Amygdala (tissue), 56 donors: ENCODE measurements around the gene RD3L.

ENCODE experiments used
- DNase-seq, 56 donors: peaks; one replicate each; lab custom pipeline; 2025; lab: John Stamatoyannopoulos, UW

The RD3L gene

DNA sequence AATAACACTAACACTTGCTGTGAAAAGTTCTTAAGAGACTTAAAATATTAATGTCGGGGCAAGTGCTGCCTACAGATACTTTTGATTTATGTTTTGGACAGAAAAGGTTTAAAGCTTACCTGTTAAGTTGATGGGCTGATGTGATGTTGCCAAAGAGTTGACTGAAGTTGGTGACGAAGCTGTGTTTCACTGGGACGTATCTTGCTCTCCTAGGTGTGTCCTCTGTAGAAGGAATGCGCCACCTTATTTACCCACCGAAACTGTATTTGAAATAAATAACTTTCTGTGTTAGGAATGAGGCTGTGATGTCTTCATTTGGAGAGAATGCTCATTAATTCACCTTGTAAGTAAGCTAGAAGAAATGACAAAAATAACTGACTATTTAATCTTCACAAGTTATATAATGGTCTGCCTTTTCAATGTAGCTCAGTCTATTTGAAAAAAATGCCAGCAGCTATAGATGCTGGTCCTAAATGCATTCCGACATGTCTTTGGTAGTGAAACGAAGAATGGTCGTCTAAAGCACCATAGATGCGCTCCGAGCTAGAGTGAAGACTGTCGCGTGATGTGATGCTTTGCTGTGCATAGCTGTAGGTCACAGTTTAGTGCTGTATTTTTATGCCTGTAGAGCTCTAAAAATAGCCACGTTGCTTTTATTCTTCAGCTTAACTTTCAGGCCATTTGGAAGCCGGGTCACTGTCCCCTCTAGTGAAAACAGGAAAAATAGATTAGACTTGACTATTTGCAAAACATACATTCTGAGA is at the start of gene RD3L:
RD3L (minus strand) TSS at position 557 of the 764 bp plus-strand sequence. CDS start 834 bp downstream, outside the sequence.
- DNase-seq, result no peak

DNA sequence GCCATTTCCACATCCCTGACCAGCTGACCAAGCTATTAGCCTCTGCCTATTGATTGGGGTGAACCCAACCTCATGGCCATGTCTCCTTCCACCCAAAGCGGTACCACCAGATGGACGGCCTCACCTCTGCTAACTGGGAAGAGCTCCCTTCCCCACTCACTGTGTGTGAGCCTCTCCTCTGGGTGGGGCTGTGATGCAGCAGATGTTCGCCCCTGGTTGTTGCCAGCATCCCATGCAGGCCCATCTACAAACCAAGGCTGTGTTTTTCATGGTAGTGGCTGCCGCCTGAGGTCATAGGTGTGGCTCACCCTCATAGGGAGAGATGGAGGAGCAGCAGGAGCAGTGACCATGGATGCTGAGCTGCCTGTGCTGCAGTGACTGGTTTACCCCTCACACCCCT is 47.6 kb upstream of the RD3L start:
- no peak for DNase-seq

GRCh38 chr14:103989034-103989433 is 46.7 kb upstream of the RD3L start:
- DNase-seq, result no peak

DNA sequence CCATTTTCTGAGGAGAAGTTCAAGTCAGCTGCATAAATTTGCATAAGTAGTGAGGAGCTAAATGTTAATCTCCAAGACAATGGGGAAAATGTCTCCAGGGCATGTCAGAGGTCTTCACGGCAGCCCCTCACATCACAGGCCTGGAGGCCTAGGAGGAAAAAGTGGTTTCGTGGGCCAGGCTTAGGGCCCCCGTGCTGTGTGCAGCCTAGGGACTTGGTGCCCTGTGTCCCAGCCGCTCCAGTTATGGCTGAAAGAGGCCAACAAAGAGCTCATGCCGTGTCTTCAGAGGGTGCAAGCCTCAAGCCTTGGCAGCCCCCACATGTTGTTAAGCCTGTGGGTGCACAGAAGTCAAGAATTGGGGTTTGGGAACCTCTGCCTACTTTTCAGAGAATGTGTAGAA is 41.9 kb upstream of the RD3L start:
- DNase-seq, result no peak

DNA sequence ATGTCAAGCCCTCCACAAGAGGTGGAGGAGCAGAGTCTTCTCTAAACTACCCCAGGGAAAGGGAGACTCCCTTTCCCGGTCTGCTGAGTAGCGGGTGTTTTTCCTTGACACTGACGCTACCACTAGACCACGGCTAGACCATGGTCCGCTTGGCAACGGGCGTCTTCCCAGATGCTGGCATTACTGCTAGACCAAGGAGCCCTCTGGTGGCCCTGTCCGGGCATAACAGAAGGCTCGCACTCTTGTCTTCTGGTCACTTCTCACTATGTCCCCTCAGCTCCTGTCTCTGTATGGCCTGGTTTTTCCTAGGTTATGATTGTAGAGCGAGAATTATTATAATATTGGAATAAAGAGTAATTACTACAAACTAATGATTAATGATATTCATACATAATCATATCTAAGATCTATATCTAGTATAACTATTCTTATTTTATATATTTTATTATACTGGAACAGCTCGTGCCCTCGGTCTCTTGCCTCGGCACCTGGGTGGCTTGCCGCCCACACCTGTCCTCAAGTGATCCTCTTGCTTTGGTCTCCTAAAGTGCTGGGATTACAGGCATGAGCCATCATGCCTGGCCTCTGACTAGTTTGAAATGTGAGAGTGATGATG is 38.4 kb upstream of the RD3L start:
- DNase-seq, result peak in 18 of 56 donors; percentile 0 to 73 (median 29)

GRCh38 chr14:103974575-103974974 is 32.2 kb upstream of the RD3L start:
- DNase-seq, result no peak

DNA sequence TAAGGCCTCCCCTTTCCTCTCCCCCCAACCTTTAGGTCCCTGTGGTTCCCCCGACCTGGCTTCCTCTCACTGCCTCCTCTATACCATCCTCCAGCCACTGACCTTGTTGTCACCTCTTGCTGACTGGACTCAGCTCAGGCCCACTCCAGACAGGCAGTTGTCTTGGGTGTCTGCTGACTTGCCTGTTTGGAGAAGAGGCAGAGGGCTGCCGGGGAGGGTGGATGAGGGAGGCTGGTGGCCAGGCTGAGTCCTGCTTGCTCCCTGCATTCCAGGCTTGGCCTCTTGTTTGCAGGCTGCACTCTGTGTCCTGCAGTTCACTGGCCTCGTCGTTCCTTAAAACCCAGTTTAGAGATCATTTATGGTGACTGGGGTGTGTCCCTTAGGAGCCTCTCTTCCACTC is 31.0 kb upstream of the RD3L start:
- DNase-seq, result no peak

- no peak for DNase-seq
These were observed 27.6 kb upstream of the RD3L start for GRCh38 chr14:103969961-103970360.

- DNase-seq, result no peak
These were observed 24.3 kb upstream of the RD3L start for GRCh38 chr14:103966631-103967030.

- no peak for DNase-seq
These were observed 19.7 kb upstream of the RD3L start for GRCh38 chr14:103961928-103962578.

GRCh38 chr14:103960457-103961055 is 18.2 kb upstream of the RD3L start:
- DNase-seq, result no peak

- no peak for DNase-seq
These were observed 6.9 kb upstream of the RD3L start for GRCh38 chr14:103949131-103949790.

- DNase-seq, result no peak
These were observed 6.1 kb upstream of the RD3L start for GRCh38 chr14:103948442-103948841.

DNA sequence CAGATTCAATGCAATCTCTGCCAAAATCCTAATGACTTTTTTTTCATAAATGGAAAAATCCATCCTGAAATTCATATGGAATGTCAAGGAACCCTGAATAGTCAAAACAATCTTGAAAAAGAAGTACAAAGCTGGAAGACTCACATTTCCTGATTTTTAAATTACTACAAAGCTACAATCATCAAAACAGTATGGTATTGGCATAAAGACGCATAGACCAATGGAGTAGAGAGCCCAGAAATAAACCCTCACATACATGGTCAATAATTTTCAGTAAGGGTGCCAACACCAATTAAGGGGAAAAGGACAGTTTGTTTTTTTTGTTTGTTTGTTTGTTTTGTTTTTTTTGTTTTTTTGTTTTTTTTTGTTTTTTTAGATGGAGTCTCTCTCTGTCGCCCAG is 4.6 kb upstream of the RD3L start:
- DNase-seq, result no peak

DNA sequence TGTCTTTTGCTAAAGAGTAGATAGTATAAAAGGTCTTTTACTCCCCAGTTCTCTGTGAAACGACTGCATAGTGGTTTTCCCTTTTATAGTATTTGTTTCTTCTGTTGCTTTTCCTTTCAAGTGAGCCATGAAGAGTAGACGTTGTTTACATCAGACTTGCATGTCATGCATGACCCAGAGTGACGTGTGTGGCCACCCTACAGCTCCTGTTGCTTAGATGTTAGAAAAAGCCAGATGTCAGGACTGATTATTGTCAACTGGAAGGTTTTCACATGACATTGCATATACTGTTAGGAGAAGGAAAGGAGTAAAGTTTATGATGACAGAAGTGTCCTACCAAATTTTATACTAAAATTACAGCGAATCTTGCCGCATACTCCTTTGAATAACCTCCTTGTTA is 1.3 kb upstream of the RD3L start:
- no peak for DNase-seq

GRCh38 chr14:103941462-103941861 is 867 bp downstream of the RD3L start:
- no peak for DNase-seq

DNA sequence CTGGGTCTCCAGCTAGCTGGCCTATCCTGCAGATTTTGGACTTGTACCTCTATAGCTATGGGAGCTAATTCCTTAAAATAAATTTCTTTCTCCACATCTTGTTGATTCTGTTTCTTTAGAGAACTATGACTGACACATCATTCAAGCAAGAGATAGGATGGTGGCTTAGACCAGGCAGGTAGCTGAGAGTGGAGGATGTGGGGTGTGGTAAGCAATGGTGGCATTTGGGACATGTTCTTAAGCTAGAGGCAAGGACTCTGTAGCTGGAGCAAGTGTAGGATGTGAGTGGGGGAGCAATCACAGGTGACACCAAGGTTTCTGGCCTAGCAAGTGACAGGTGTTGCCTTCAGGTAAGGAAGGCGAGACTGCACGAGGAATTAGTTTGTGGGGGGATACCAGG is 7.2 kb downstream of the RD3L start:
- no peak for DNase-seq

DNA sequence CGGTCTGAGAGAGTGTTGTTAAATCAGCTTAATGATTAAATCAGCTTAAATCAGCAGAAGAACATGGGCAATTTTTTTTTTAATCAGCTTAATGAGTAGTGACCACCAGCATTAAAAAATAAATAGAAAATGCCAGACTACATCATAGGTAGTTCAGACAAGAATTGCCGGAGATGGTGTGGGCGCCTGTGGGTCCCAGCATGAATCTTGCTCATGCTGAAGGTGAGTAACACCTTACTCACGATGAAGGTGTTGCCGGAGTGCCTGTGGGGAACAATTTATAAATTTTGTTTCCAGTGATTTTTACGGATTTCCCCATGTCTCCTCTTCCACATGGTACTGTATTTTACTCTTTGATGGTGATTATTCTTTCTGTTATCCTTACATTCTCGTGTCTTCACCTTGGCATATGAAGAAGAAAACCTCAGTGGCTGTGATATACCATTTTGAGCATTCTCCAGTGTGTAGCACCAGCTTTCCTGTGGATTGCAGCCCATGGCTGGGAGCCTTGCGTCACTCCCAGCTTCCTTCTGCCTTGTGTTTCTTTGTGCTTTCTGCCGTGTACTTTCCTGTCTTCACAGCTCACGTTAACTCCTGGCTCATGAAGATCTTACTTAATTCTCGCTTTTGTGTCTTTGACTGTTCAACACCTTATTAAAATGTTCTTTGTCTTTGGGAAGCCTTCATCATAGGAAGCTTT is 9.4 kb downstream of the RD3L start:
- no peak for DNase-seq

DNA sequence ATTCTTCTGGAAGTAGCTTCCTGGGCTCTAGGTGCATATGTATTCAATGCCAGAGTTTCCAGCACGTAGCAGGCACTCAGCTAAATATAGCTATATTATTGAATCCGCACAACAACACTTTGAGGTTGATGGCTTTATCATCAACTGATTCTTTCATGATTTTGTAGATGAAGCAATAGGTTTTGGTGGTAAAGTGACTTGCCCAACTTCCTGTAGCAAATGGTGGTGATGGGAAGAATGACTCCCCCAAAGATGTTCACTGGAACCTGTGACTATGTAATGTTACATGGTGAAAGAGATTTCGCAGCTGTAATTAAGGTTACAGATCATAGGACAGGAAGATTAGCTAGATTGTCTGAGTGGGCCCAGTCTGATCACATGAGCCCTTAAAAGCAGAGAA is 10.9 kb downstream of the RD3L start:
- DNase-seq, result no peak

GRCh38 chr14:103930051-103930604 is 12.2 kb downstream of the RD3L start:
- no peak for DNase-seq
